Measurements from ENCODE around the gene OGFR. TPM values are rescaled to one million over a fixed set of nuclear protein-coding genes. Genes with fewer than 3 reads are reported as not detected.

Gene OGFR
- total and polyA plus RNA-seq, 12 donors, result 9.3 to 157 (median 45.0) TPM

DNA sequence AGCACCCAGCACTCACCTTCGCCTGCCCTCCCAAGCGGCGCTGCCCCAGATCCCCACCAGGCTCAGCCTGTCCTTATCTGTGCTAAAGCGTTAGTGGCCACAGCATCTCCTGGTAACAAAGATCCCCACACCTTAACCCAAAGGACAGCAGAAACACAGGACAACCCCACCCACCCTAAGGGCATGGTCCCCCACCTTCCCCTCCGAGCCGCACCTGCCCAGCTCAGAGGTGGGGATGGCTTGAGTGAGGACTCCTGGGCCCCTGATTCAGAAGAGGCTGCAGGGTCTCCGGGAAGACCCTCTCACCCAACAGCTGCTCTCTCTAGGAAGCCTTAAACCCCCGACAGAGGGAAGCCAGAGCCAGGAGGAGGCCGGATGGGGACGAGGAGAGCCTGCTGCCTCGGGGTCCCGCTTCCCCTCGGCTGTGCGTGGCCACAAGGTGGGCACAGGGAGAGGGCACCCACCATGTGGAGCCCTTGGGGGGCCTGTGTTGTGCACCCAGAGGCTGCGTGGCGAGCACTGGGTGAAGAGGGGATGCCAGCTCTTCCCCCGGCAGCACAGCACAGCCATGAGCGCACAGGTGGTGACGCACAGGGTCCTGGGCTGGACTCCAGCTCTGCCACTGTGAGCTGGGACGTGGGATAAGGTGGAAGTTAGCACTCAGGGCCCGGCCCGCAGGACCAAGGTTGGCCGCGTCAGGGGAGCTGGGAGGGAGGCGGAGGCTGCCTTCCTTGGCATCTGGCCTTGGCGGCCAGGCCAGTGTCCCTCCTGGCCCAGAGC, 40.3 kb upstream of the OGFR start:
- no peaks in the 10 kb centered on the region for H3K9me3 ChIP-seq (replicated peaks in 1 of 3)
- intact Hi-C loops (cut with DNase I), result no loop called here
- H3K27me3 ChIP-seq, result peaks cover 4% of the 10 kb centered on the region
- H3K4me1 ChIP-seq (replicated peaks in 1 of 2), result peaks cover 4 to 8% of the 10 kb centered on the region in 2 donors
- no peaks in the 10 kb centered on the region for H3K36me3 ChIP-seq (replicated peaks in 1 of 2)
- 73 to 93% (median 82%) methylated on average over 13 to 26 of the region's 26 CpGs for WGBS, 4 donors
- DNase-seq, result peak in 2 of 7 donors; percentile 47 to 54
- no peak overlapping the region for H3K4me3 ChIP-seq
- H3K27ac ChIP-seq, result no peak overlapping the region
- TF ChIP-seq, protein P1, sequence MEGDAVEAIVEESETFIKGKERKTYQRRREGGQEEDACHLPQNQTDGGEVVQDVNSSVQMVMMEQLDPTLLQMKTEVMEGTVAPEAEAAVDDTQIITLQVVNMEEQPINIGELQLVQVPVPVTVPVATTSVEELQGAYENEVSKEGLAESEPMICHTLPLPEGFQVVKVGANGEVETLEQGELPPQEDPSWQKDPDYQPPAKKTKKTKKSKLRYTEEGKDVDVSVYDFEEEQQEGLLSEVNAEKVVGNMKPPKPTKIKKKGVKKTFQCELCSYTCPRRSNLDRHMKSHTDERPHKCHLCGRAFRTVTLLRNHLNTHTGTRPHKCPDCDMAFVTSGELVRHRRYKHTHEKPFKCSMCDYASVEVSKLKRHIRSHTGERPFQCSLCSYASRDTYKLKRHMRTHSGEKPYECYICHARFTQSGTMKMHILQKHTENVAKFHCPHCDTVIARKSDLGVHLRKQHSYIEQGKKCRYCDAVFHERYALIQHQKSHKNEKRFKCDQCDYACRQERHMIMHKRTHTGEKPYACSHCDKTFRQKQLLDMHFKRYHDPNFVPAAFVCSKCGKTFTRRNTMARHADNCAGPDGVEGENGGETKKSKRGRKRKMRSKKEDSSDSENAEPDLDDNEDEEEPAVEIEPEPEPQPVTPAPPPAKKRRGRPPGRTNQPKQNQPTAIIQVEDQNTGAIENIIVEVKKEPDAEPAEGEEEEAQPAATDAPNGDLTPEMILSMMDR (IDR thresholded peaks at IDR 0.05), result no peak
- TF ChIP-seq POLR2A (IDR thresholded peaks at IDR 0.05), result no peak

DNA sequence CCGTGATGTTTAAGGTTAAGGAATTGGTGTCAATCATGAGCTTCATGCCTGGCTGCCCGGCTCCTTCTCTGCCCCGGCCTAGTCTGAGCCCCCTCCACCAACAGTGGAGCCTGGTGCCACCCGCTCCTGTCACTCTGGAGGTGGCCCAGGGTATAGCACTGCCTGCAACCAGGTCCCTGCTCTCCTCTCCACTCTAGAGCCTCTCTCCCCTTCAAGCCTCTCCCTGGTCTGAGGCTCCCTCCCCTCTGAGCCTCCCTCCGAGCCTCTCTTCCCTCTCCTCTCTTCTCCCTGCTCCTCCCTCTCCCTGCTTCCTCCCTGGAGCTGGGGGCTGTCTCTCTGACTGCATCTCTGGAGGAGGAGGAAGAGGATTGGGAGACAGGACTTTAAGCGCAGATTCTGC, 39.6 kb upstream of the OGFR start:
- DNase-seq, result no peak
- peaks cover 4% of the 10 kb centered on the region for H3K27me3 ChIP-seq
- intact Hi-C loops (cut with DNase I), result no loop called here
- H3K4me3 ChIP-seq, result no peak overlapping the region
- WGBS, 4 donors, result 81 to 97% (median 87%) methylated on average over 6 of the region's 6 CpGs
- H3K9me3 ChIP-seq (replicated peaks in 1 of 3), result no peaks in the 10 kb centered on the region
- no peak overlapping the region for H3K27ac ChIP-seq
- TF ChIP-seq, protein P1 (IDR thresholded peaks at IDR 0.05), result no peak
- TF ChIP-seq POLR2A (IDR thresholded peaks at IDR 0.05), result no peak
- peaks cover 4 to 8% of the 10 kb centered on the region in 2 donors for H3K4me1 ChIP-seq (replicated peaks in 1 of 2)
- no peaks in the 10 kb centered on the region for H3K36me3 ChIP-seq (replicated peaks in 1 of 2)

DNA sequence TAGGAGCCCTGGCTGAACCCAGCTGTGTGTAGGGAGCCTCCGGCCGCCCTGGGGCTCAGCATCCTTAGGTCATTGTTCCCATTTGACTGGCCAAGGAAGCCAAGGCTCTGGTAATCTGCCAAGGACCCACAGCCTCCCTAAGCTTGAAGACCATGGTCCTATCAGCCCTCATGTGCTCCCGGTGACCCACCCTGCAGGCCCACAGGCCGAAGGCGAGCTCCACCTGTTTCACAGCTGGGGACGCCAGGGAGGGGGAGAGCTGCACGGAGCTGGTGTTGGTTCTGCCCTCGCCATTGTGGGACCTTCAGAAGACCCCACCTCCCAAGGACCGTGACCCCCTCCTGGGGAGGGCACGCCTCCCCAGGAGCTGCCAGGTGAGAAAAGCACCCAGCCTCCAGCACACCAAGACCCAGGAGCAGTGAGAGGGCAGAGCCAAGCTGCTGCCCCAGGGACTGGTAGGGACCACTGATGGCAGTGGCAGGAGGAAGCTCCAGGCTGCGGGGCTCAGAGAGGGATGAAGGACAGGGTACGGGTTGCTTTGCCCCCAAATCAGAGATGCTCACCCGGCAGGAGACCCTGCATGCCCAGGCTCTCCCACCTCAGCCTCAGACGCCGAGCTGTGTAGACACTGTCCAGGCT, 39.1 kb upstream of the OGFR start:
- TF ChIP-seq, protein P1 (IDR thresholded peaks at IDR 0.05), result no peak
- TF ChIP-seq POLR2A (IDR thresholded peaks at IDR 0.05), result no peak
- H3K27me3 ChIP-seq, result peaks cover 4% of the 10 kb centered on the region
- intact Hi-C loops (cut with DNase I), result no loop called here

DNA sequence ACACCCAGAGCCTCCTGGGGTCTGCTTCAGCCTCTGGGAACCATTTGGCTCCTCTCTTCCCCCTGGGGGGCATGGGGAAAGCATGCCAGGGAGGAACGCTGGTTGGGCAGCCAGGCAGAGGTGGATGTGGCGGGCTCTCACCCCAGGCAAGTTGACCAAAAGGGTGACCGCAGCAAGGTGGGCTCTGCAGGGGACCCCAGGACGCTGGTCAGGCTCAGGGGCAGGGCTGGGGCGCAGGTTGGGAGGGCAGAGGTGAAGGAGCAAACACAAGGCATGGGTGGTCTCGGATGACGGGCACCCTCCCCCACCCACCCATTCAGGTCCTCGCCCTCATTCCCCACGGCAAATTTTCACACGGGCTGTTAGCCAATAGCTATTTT, 38.6 kb upstream of the OGFR start:
- peaks cover 4% of the 10 kb centered on the region for H3K27me3 ChIP-seq
- no peaks in the 10 kb centered on the region for H3K9me3 ChIP-seq (replicated peaks in 1 of 3)
- no peak overlapping the region for H3K4me3 ChIP-seq
- WGBS, 4 donors, result 33 to 67% (median 55%) methylated on average over 8 to 10 of the region's 10 CpGs
- intact Hi-C loops (cut with DNase I), result no loop called here
- H3K36me3 ChIP-seq (replicated peaks in 1 of 2), result no peaks in the 10 kb centered on the region
- DNase-seq, result no peak
- TF ChIP-seq POLR2A (IDR thresholded peaks at IDR 0.05), result no peak
- TF ChIP-seq, protein P1 (IDR thresholded peaks at IDR 0.05), result no peak
- no peak overlapping the region for H3K27ac ChIP-seq
- peaks cover 4 to 8% of the 10 kb centered on the region in 2 donors for H3K4me1 ChIP-seq (replicated peaks in 1 of 2)

More for the DNA sequence above, 39.1 kb upstream of the OGFR start:
- peaks cover 4 to 8% of the 10 kb centered on the region in 2 donors for H3K4me1 ChIP-seq (replicated peaks in 1 of 2)
- H3K27ac ChIP-seq, result no peak overlapping the region
- no peak for DNase-seq
- H3K36me3 ChIP-seq (replicated peaks in 1 of 2), result no peaks in the 10 kb centered on the region
- WGBS, 4 donors, result 74 to 86% (median 82%) methylated on average over 6 to 15 of the region's 15 CpGs
- no peaks in the 10 kb centered on the region for H3K9me3 ChIP-seq (replicated peaks in 1 of 3)
- H3K4me3 ChIP-seq, result no peak overlapping the region

Data from adrenal gland (tissue), 12 donors.